GM12892 (cell line): ENCODE measurements around the gene SPEF1.

Experiments
- POLR2A ChIP-seq: IDR thresholded peaks from 2 replicates; pipeline ENCODE4 v1.6.1; 2011; ENCODE audit warnings: low read depth, low read length, control low read depth
- POLR2AphosphoS5 ChIP-seq: IDR thresholded peaks from 2 replicates; pipeline ENCODE4 v1.6.1; 2011; ENCODE audit warnings: low read depth, low read length, control low read depth
- TAF1 ChIP-seq: IDR thresholded peaks from 2 replicates; pipeline ENCODE4 v1.6.1; 2011; ENCODE audit warnings: low read depth, mild to moderate bottlenecking, control low read depth, low read length, borderline replicate concordance

DNA sequence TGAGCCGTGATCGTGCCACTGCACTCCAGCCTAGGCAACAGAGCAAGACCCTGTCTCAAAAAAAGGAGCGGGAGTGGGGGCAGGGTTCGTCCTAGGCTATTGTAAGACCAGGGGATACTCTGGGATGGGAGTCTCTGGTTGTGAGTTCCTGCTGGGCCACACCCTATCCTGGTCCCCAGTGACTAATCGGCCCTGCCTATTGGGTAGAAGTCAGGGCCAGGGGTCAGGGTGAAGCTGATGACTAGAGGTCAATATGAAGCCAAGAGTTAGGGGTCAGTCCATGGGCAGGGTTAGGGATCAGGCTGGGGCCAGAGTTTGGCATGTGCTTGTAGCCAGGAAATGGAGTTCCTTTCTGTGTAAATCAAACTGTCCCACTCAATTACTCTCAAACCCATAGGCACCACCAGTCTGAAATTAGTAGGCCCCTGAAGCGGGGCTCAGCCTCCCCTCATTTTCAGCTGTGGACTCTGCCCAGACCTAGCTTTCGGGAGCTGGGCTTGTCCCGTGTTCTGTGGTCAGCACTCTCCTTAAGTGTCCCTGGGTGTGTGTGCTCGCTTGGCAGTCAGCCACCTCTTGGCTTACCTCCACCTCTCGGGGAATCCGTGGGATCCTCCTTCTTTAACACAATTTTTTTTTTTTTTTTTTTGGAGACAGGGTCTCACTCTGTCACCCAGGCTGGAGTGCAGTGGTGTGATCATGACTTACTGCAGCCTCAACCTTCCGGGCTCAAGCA, 47.0 kb downstream of the SPEF1 start:
- no peak for TF ChIP-seq POLR2A
- no peak for TF ChIP-seq TAF1
- TF ChIP-seq POLR2AphosphoS5, result no peak
